ENCODE results near the gene CDC16.

DNA sequence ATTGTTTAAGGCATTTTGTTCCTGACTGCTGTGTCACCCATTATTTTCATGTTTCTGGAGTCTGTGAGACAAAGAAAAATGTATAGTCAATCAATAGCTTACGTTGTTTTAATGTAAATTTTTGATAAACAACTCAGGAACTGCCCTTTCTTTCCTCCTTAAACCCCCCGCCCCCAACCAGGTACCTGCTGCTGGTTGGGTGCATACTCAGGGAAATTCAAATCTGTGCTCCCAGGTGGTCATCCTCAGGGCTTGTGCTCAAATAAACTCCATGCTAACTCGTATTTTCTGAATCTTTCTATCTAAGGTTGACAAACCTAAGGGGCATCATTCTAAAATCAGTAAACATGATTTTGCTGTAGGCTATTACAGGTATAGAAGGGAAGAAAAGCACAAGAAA, 4.1 kb upstream of the CDC16 start:
- TF ChIP-seq CTCF (conservative IDR thresholded peaks at IDR 0.05; ENCODE audit: low read length) (no peak), EZH2phosphoT487 (IDR thresholded peaks at IDR 0.05; ENCODE audit: borderline replicate concordance, low read depth, low read length) (no peak)
